Upper lobe of right lung (tissue), 1 donor: ENCODE measurements around the gene LRRC31. TPM values are rescaled to one million over a fixed set of nuclear protein-coding genes. Genes with fewer than 3 reads are reported as not detected.

Experiments used
- ATAC-seq: fragments of 200-7000 bp; cut with Tn5 transposase; one replicate; pipeline ENCODE4 v1.9.1; 2020; ENCODE audit warnings: mild to moderate bottlenecking, moderate library complexity
- DNase-seq: peaks from one replicate; pipeline ENCODE4 v3.0.0-alpha.2; 2020
- H3K27ac ChIP-seq: fragments of 200-600 bp; one replicate; pipeline ENCODE4 v1.8.0; 2022
- H3K27me3 ChIP-seq: fragments of 200-600 bp; one replicate; pipeline ENCODE4 v1.8.0; 2022; ENCODE audit warnings: mild to moderate bottlenecking
- H3K36me3 ChIP-seq: fragments of 200-600 bp; one replicate; pipeline ENCODE4 v1.8.0; 2022
- H3K4me1 ChIP-seq: fragments of 200-600 bp; one replicate; pipeline ENCODE4 v1.8.0; 2022
- H3K4me3 ChIP-seq: fragments of 200-600 bp; one replicate; pipeline ENCODE4 v1.8.0; 2022; ENCODE audit warnings: mild to moderate bottlenecking
- H3K9me3 ChIP-seq: fragments of 200-600 bp; one replicate; pipeline ENCODE4 v1.8.0; 2022
- CTCF ChIP-seq: fragments of 200-600 bp; IDR thresholded peaks from one replicate; pipeline ENCODE4 v1.8.0; 2022; ENCODE audit warnings: antibody characterized with exemption
- intact Hi-C: fragments of 100-400 bp; cut with DNase I; formaldehyde crosslinking; loops from one replicate; pipeline ENCODE4 v1.11.0; 2022
- long read RNA-seq: library from polyadenylated mRNA; unstranded; transcript quantifications from one replicate; pipeline ENCODE4 v2.0.0, GENCODE V29; 2021
- total RNA-seq: library from RNA; stranded (reverse); fragmentation: NEBNext Ultra II Directional; extraction: Animal tissue kit (Norgen Biotek cat#: 25700); gene quantifications from one replicate; pipeline ENCODE4 v1.2.1, GENCODE V29; 2021
- donor health status: DM: no; HTN: yes; CAD: no; lungs with severe emphysema.

The LRRC31 gene
- total RNA-seq, result 1.7 TPM
- long read RNA-seq, result 0 reads

- Histone ChIP-seq H3K27ac (no peak within 1 kb of the TSS), H3K27me3 (no peaks in the 10 kb centered on the region), H3K4me1 (no peaks in the 10 kb centered on the region), H3K36me3 (no peaks in the 10 kb centered on the region), H3K9me3 (no peaks in the 10 kb centered on the region), H3K4me3 (no peak within 1 kb of the TSS)
- TF ChIP-seq CTCF, result no peak
- peak; percentile 21 for ATAC-seq
- intact Hi-C loops, result no loop called here
- DNase-seq, result no peak
Observed at GRCh38 chr3:169869484-169870220, at the start of gene LRRC31. TSS of gene LRRC31 (minus strand) at chr3:169869935. CDS start at chr3:169869807, 128 bp downstream.

- TF ChIP-seq CTCF, result no peak
- intact Hi-C loops, result no loop called here
Observed at GRCh38 chr3:169914321-169914720, 44.6 kb upstream of the LRRC31 start.

GRCh38 chr3:169913323-169913722, 43.6 kb upstream of the LRRC31 start:
- no peaks in the 10 kb centered on the region for H3K4me1 ChIP-seq
- TF ChIP-seq CTCF, result no peak
- no peak overlapping the region for H3K27ac ChIP-seq
- H3K27me3 ChIP-seq, result no peaks in the 10 kb centered on the region
- no peaks in the 10 kb centered on the region for H3K9me3 ChIP-seq
- H3K4me3 ChIP-seq, result no peak overlapping the region
- intact Hi-C loops, result no loop called here
- ATAC-seq (no peak), DNase-seq (no peak)
- no peaks in the 10 kb centered on the region for H3K36me3 ChIP-seq

More at GRCh38 chr3:169914321-169914720, 44.6 kb upstream of the LRRC31 start:
- Histone ChIP-seq H3K9me3 (no peaks in the 10 kb centered on the region), H3K27me3 (no peaks in the 10 kb centered on the region), H3K4me1 (no peaks in the 10 kb centered on the region), H3K27ac (no peak overlapping the region), H3K36me3 (no peaks in the 10 kb centered on the region), H3K4me3 (no peak overlapping the region)
- no peak for ATAC-seq
- no peak for DNase-seq

GRCh38 chr3:169911272-169911671, 41.5 kb upstream of the LRRC31 start, which contains the start of gene SAMD7:
TSS of gene SAMD7 (plus strand) at chr3:169911572. CDS start at chr3:169919499, 7,927 bp downstream.
- ATAC-seq, result no peak

GRCh38 chr3:169907944-169908343, 38.2 kb upstream of the LRRC31 start:
- no peaks in the 10 kb centered on the region for H3K36me3 ChIP-seq
- no peak for TF ChIP-seq CTCF
- ATAC-seq (no peak), DNase-seq (no peak)
- intact Hi-C loops, result no loop called here
- no peak overlapping the region for H3K27ac ChIP-seq
- no peaks in the 10 kb centered on the region for H3K27me3 ChIP-seq
- H3K9me3 ChIP-seq, result no peaks in the 10 kb centered on the region
- no peak overlapping the region for H3K4me3 ChIP-seq
- no peaks in the 10 kb centered on the region for H3K4me1 ChIP-seq

More at GRCh38 chr3:169911272-169911671, 41.5 kb upstream of the LRRC31 start, which contains the start of gene SAMD7:
- DNase-seq, result no peak
- no peaks in the 10 kb centered on the region for H3K4me1 ChIP-seq
- H3K4me3 ChIP-seq, result no peak within 1 kb of the TSS
- intact Hi-C loops, result no loop called here
- H3K27ac ChIP-seq, result no peak within 1 kb of the TSS
- no peaks in the 10 kb centered on the region for H3K27me3 ChIP-seq
- no peaks in the 10 kb centered on the region for H3K9me3 ChIP-seq
- TF ChIP-seq CTCF, result no peak
- no peaks in the 10 kb centered on the region for H3K36me3 ChIP-seq
